WTC11 (cell line): ENCODE results near the gene SIGLEC11. TPM values are rescaled to one million over a fixed set of nuclear protein-coding genes. Genes with fewer than 3 reads are reported as not detected.

Experiments
- ATAC-seq: fragments of 200-7000 bp; cut with Tn5 transposase; 2 replicates; pipeline ENCODE4 v1.10.0; 2021; ENCODE audit warnings: mild to moderate bottlenecking, moderate library complexity
- CTCF ChIA-PET: fragments of 300-600 bp; sonication (Branson Sonifier 250); formaldehyde crosslinking; loops from one replicate; lab custom pipeline; 2021; ENCODE audit warnings: antibody characterized with exemption; lab: Charles Lee
- POLR2A ChIA-PET: fragments of 350-600 bp; sonication (Branson Sonifier 250); formaldehyde crosslinking; loops from one replicate; lab custom pipeline; 2021; ENCODE audit warnings: antibody characterized with exemption; lab: Charles Lee
- DNase-seq: peaks from one replicate; pipeline ENCODE4 v3.0.0; 2021; ENCODE audit warnings: low spot score
- H3K27ac Mint-ChIP-seq: 2 replicates; pipeline ENCODE4 v1.8.0; 2021; ENCODE audit warnings: mixed read lengths
- H3K27me3 Mint-ChIP-seq: 2 replicates; pipeline ENCODE4 v1.8.0; 2021; ENCODE audit warnings: low read depth, mild to moderate bottlenecking, moderate library complexity, mixed read lengths
- H3K36me3 Mint-ChIP-seq: 2 replicates; pipeline ENCODE4 v1.8.0; 2021; ENCODE audit warnings: mixed read lengths
- H3K4me1 Mint-ChIP-seq: 2 replicates; pipeline ENCODE4 v1.8.0; 2022; ENCODE audit warnings: mixed read lengths
- H3K4me3 Mint-ChIP-seq: 2 replicates; pipeline ENCODE4 v1.8.0; 2021; ENCODE audit warnings: mild to moderate bottlenecking, moderate library complexity, mixed read lengths
- H3K9me3 Mint-ChIP-seq: 2 replicates; pipeline ENCODE4 v1.8.0; 2021; ENCODE audit warnings: mixed read lengths
- E2F4 ChIP-seq: sonication (generic); formaldehyde crosslinking; IDR thresholded peaks from 2 replicates; pipeline ENCODE4 v1.8.1; 2022; ENCODE audit warnings: low read depth, mild to moderate bottlenecking, moderate library complexity, missing genetic modification reagents, borderline replicate concordance
- ESRRA ChIP-seq: sonication (generic); formaldehyde crosslinking; IDR thresholded peaks from 2 replicates; pipeline ENCODE4 v1.8.1; 2022; ENCODE audit warnings: mild to moderate bottlenecking, missing genetic modification reagents, borderline replicate concordance
- NR1H2 ChIP-seq: sonication (generic); formaldehyde crosslinking; IDR thresholded peaks from 2 replicates; pipeline ENCODE4 v1.9.0; 2021; ENCODE audit warnings: mild to moderate bottlenecking, moderate library complexity, missing genetic modification reagents
- NR2C2 ChIP-seq: sonication (generic); formaldehyde crosslinking; IDR thresholded peaks from 2 replicates; pipeline ENCODE4 v1.8.0; 2022; ENCODE audit warnings: mild to moderate bottlenecking, missing genetic modification reagents
- OVOL2 ChIP-seq: fragments of 250-450 bp; sonication (Bioruptor Pico); IDR thresholded peaks from 2 replicates; pipeline ENCODE4 v1.9.0; 2021; ENCODE audit warnings: mild to moderate bottlenecking, borderline replicate concordance
- PRRX2 ChIP-seq: fragments of 250-450 bp; sonication (Bioruptor Pico); IDR thresholded peaks from 2 replicates; pipeline ENCODE4 v1.8.0; 2021; ENCODE audit warnings: mild to moderate bottlenecking
- SOX15 ChIP-seq: fragments of 250-450 bp; sonication (Bioruptor Pico); IDR thresholded peaks from 2 replicates; pipeline ENCODE4 v1.9.0; 2021; ENCODE audit warnings: mild to moderate bottlenecking
- ZBTB21 ChIP-seq: sonication (generic); formaldehyde crosslinking; IDR thresholded peaks from 2 replicates; pipeline ENCODE4 v1.8.1; 2023; ENCODE audit warnings: mild to moderate bottlenecking, missing genetic modification reagents, borderline replicate concordance
- ZNF232 ChIP-seq: sonication (generic); formaldehyde crosslinking; IDR thresholded peaks from 2 replicates; pipeline ENCODE4 v1.8.0; 2022; ENCODE audit warnings: mild to moderate bottlenecking, missing genetic modification reagents
- total RNA-seq: library from RNA; stranded (reverse); gene quantifications from 3 replicates; pipeline ENCODE4 v1.2.3, GENCODE V29; 2021
- TF ChIP-seq, protein P1 (sequence below): fragments of 250-450 bp; sonication (Bioruptor Pico); IDR thresholded peaks from 2 replicates; pipeline ENCODE4 v1.9.0; 2021; ENCODE audit warnings: moderate library complexity, mild to moderate bottlenecking, inconsistent platforms, borderline replicate concordance
- TF ChIP-seq, protein P2 (sequence below): fragments of 250-450 bp; sonication (Bioruptor Pico); IDR thresholded peaks from 2 replicates; pipeline ENCODE4 v1.9.0; 2021; ENCODE audit warnings: mild to moderate bottlenecking, borderline replicate concordance
- TF ChIP-seq, protein P3 (sequence below): fragments of 250-450 bp; sonication (Bioruptor Pico); IDR thresholded peaks from 2 replicates; pipeline ENCODE4 v1.8.0; 2021; ENCODE audit warnings: mild to moderate bottlenecking
- TF ChIP-seq, protein P4 (sequence below): sonication (generic); formaldehyde crosslinking; IDR thresholded peaks from 2 replicates; pipeline ENCODE4 v1.8.1; 2022; ENCODE audit warnings: mild to moderate bottlenecking, moderate library complexity, missing genetic modification reagents
- TF ChIP-seq, protein P5 (sequence below): fragments of 250-450 bp; sonication (Bioruptor Pico); conservative IDR thresholded peaks from 2 replicates; pipeline ENCODE4 v1.9.0; 2021; ENCODE audit warnings: mild to moderate bottlenecking

The SIGLEC11 gene
- total RNA-seq, 1 experiment from 2014 or later, result not detected

- Mint-ChIP-seq H3K4me3 (no peak overlapping the region), H3K27ac (no peak overlapping the region), H3K36me3 (peaks cover 12% of the 10 kb centered on the region), H3K4me1 (no peaks in the 10 kb centered on the region), H3K9me3 (no peaks in the 10 kb centered on the region)
- ChIA-PET CTCF (no interaction called here), POLR2A (no interaction called here)
- no peak for ATAC-seq
- TF ChIP-seq, protein P1, sequence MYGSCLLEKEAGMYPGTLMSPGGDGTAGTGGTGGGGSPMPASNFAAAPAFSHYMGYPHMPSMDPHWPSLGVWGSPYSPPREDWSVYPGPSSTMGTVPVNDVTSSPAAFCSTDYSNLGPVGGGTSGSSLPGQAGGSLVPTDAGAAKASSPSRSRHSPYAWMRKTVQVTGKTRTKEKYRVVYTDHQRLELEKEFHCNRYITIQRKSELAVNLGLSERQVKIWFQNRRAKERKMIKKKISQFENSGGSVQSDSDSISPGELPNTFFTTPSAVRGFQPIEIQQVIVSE, result no peak
- TF ChIP-seq, all 79 proteins: peak for 0
- H3K27me3 Mint-ChIP-seq, result no peaks in the 10 kb centered on the region
- no peak for DNase-seq
These were observed 44.5 kb upstream of the SIGLEC11 start for GRCh38 chr19:50005428-50005827.

DNA sequence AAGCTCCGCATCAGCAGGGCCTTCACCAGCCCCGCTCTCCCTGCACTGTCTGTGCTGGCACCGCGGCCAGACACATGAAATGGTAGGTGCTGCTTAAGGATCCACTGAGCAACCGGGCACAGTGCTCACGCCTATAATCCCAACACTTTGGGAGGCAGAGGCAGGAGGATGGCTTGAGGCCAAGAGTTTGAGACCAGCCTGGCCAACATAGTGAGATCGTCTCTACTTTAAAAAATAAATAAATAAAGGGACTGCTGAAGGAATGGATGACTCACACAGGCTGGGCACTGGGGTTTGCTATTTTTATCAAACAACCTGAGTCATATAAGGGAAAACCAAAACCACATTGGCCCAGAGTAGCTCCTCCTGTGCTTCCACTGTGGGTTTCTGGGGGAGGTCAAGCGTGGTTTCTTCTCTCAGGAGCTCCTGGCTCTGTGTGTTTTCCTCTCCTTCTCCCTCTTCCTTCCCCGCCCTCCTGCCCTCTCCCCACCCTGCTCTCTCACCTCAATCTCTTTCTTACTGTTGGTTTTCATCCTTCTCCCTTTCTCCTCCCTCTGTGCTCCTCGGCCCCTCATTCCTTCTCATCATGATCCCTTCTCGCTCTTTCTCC lies 42.9 kb upstream of the SIGLEC11 start:
- Mint-ChIP-seq H3K27ac (no peak overlapping the region), H3K9me3 (no peaks in the 10 kb centered on the region), H3K4me1 (no peaks in the 10 kb centered on the region), H3K27me3 (no peaks in the 10 kb centered on the region), H3K4me3 (no peak overlapping the region), H3K36me3 (peaks cover 12% of the 10 kb centered on the region)
- DNase-seq (no peak), ATAC-seq (no peak)
- ChIA-PET POLR2A (no interaction called here), CTCF (no interaction called here)
- no peak for TF ChIP-seq NR2C2 (CRISPR knock-in tag)
- no peak for TF ChIP-seq SOX15 (CRISPR knock-in tag)

GRCh38 chr19:50003254-50003788 lies 42.3 kb upstream of the SIGLEC11 start:
- CTCF ChIA-PET, result no interaction called here
- no peak for ATAC-seq

More at GRCh38 chr19:50003254-50003788, 42.3 kb upstream of the SIGLEC11 start:
- no peaks in the 10 kb centered on the region for H3K9me3 Mint-ChIP-seq
- no peak for TF ChIP-seq E2F4 (CRISPR knock-in tag)
- TF ChIP-seq, protein P2, sequence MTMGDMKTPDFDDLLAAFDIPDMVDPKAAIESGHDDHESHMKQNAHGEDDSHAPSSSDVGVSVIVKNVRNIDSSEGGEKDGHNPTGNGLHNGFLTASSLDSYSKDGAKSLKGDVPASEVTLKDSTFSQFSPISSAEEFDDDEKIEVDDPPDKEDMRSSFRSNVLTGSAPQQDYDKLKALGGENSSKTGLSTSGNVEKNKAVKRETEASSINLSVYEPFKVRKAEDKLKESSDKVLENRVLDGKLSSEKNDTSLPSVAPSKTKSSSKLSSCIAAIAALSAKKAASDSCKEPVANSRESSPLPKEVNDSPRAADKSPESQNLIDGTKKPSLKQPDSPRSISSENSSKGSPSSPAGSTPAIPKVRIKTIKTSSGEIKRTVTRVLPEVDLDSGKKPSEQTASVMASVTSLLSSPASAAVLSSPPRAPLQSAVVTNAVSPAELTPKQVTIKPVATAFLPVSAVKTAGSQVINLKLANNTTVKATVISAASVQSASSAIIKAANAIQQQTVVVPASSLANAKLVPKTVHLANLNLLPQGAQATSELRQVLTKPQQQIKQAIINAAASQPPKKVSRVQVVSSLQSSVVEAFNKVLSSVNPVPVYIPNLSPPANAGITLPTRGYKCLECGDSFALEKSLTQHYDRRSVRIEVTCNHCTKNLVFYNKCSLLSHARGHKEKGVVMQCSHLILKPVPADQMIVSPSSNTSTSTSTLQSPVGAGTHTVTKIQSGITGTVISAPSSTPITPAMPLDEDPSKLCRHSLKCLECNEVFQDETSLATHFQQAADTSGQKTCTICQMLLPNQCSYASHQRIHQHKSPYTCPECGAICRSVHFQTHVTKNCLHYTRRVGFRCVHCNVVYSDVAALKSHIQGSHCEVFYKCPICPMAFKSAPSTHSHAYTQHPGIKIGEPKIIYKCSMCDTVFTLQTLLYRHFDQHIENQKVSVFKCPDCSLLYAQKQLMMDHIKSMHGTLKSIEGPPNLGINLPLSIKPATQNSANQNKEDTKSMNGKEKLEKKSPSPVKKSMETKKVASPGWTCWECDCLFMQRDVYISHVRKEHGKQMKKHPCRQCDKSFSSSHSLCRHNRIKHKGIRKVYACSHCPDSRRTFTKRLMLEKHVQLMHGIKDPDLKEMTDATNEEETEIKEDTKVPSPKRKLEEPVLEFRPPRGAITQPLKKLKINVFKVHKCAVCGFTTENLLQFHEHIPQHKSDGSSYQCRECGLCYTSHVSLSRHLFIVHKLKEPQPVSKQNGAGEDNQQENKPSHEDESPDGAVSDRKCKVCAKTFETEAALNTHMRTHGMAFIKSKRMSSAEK, result no peak
- TF ChIP-seq ZBTB21 (CRISPR knock-in tag), result no peak
- no peak for TF ChIP-seq PRRX2
- TF ChIP-seq, protein P3, sequence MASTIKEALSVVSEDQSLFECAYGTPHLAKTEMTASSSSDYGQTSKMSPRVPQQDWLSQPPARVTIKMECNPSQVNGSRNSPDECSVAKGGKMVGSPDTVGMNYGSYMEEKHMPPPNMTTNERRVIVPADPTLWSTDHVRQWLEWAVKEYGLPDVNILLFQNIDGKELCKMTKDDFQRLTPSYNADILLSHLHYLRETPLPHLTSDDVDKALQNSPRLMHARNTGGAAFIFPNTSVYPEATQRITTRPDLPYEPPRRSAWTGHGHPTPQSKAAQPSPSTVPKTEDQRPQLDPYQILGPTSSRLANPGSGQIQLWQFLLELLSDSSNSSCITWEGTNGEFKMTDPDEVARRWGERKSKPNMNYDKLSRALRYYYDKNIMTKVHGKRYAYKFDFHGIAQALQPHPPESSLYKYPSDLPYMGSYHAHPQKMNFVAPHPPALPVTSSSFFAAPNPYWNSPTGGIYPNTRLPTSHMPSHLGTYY (CRISPR knock-in tag), result no peak
- no peak for TF ChIP-seq OVOL2 (CRISPR knock-in tag)
- no peak for TF ChIP-seq ESRRA (CRISPR knock-in tag)
- TF ChIP-seq, protein P4, sequence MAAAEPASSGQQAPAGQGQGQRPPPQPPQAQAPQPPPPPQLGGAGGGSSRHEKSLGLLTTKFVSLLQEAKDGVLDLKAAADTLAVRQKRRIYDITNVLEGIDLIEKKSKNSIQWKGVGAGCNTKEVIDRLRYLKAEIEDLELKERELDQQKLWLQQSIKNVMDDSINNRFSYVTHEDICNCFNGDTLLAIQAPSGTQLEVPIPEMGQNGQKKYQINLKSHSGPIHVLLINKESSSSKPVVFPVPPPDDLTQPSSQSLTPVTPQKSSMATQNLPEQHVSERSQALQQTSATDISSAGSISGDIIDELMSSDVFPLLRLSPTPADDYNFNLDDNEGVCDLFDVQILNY (CRISPR knock-in tag), result no peak
- TF ChIP-seq NR1H2 (CRISPR knock-in tag), result no peak
- TF ChIP-seq, protein P5, sequence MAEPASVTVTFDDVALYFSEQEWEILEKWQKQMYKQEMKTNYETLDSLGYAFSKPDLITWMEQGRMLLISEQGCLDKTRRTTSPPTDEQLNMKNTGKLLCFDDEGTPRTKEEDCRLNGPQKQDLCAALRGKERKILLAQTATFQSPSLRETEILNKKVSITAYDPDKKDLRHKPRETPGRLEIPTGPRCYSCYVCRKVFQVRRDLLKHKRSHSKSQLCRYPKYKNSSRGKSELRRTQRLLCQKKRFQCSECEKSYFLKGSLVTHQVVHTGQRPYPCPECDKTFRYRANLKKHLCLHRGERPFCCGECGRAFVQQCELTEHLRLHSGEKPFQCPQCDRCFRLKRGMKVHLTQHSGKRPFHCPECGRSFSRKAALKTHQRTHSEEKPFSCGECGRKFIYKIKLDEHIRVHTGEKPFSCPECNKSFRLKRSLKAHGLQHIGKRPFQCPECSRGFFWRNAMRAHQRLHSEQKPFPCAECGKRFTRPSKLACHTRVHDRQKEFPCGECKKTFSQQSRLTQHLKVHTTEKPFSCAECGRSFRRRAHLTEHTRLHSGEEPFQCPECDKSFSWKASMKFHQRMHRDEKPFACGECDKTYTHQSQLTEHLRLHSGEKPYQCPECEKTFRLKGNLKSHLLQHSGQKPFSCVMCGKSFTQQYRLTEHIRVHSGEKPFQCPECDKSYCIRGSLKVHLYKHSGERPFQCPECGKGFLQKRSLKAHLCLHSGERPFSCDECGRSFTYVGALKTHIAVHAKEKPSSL (CRISPR knock-in tag), result no peak
- no peak for TF ChIP-seq ZNF232 (CRISPR knock-in tag)
- TF ChIP-seq, all 79 proteins: peak for 0
- no peaks in the 10 kb centered on the region for H3K27me3 Mint-ChIP-seq
- POLR2A ChIA-PET, result no interaction called here
- no peak overlapping the region for H3K27ac Mint-ChIP-seq
- no peaks in the 10 kb centered on the region for H3K4me1 Mint-ChIP-seq
- DNase-seq, result no peak
- H3K4me3 Mint-ChIP-seq, result no peak overlapping the region
- H3K36me3 Mint-ChIP-seq, result peaks cover 12% of the 10 kb centered on the region
